Glomerular visceral epithelial cell (primary cell): ENCODE data around the gene ARHGAP9.
"Not testable (repeated sequence)": the region's sequence is repeated elsewhere in the genome, so short reads cannot be mapped to it uniquely, and the experiment has no call there.

Experiments
- DNase-seq: peaks from one replicate; pipeline ENCODE4 v3.0.0-alpha.2; 2016; ENCODE audit errors: extremely low spot score

Gene ARHGAP9

DNA sequence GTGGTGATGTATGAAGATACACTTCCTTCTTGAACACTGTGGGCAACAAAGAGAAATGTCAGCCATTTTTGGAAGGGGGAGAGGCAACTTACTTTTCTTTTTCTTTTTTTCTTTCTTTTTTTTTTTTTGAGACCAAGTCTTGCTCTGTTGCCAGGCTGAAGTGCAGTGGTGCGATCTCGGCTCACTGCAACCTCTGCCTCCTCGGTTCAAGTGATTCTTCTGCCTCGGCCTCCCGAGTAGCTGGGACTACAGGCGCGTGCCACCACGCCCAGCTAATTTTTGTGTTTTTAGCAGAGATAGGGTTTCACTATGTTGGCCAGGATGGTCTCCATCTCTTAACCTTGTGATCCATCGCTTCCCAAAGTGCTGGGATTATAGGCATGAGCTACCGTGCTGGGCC, 38.1 kb upstream of the ARHGAP9 start:
- DNase-seq = not testable (repeated sequence)

DNA sequence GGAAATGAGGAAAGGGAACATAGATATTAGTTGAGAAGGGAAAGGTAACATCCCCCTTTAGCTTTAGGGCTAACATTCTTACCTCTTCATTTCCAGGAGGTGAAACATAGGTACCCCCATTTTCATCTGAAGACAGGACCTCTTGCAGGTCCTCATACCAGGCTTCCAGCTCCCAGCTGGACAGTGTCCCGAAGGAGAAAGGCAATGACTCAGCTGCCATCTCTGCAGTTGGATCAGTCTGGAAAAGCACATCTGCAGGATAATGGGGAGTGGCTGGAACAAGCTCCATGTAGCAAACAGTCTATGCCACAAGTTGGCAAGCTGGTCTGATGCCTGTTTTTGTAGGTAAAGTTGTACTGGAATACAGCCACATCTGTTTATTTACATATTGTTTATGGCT, 37.5 kb upstream of the ARHGAP9 start:
- DNase-seq = peak; percentile 42

DNA sequence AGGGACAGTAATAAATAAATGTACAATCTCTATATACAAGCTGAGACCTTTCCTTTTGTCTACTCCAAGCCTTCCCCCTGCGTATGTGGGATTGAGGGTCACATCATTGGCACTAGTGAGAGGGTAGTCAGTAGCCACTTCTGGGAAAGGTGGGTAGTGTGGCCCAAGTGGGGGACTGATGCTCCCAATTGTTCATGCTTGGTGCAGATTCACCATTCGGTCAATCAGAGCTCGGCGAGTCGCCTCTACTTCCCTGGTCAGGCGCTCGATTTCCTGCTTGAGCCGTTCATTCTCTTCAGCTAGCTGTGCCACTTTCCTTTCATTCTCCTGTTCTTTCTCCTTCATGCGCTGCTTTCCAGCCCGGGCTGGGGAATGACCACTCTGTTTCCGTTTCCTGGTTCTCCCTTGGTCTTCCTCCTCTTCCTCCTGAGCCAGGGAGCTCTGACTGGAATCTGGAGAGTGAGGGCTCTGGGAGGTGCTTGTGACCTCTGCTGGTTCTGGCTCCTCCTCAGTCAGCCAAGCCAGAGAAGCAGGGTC, 37.0 kb upstream of the ARHGAP9 start:
- no peak for DNase-seq

DNA sequence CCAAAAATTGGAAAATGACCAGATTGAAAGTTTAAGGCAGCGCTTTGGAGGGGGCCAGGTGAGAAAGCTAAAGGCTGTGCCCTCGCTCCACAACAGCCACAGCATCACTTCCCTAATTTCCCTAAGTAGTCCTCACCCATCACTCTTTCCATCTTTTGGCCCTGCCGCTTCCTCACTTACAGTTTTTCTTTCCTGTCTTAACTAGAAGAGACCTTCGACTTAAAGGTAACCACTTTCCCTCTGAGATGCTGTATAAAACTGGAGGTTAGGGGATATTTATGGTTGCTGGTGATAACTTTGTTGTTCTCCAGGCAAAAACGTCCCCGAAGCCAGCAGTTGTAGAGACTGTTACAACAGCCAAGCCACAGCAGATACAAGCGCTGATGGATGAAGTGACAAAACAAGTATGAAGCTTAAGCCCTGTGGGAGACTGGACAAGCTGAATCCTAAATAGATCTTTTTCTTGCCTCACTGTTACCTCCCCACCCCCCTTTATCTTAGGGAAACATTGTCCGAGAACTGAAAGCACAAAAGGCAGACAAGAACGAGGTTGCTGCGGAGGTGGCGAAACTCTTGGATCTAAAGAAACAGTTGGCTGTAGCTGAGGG, 36.4 kb upstream of the ARHGAP9 start:
- DNase-seq = no peak

DNA sequence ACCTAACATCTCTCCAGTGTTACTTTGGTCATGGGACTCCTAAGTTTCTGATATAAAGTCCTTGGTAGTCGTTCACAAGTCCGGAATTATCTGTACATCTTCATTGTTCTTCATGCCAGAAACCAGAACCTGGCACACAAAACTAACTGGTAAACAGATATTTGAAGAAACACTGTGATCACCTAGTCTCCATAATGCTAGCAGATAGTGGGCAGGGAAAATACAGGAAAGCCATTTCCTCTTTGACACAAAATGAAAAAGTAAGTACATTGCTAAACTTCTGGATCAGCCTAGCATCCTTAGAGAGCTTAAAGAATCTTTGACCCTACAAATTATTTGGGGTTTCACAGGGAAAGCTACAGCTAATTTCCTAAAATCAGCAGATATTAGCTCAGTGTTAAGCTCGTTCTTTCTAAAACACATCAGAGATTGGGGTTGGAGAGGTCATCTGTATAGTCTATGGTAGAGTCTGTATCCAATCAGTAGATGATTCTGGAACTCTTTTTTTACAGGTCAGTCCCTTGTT, 35.8 kb upstream of the ARHGAP9 start:
- no peak for DNase-seq

DNA sequence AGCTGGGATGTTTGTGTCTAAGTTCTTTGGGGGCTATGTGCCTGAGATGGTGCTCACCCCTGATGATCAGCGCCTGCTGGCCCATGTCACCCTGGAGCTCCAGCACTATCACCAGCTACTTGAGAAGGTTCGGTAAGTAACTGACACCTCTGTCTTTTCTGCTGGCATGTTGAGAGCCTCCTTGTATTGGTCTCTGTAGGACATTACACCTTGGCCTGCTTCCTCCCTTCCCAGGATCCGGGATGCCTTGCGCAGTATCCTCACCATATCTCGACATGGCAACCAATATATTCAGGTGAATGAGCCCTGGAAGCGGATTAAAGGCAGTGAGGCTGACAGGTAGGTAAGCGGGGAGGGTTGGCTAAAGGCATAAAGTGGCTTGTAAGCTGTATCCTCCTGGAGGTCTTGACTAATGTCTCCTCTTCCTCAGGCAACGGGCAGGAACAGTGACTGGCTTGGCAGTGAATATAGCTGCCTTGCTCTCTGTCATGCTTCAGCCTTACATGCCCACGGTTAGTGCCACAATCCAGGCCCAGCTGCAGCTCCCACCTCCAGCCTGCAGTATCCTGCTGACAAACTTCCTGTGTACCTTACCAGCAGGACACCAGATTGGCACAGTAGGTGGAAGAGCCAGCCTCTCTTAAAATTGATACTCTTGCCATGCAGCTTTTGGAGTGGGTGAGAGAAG, 35.2 kb upstream of the ARHGAP9 start:
- DNase-seq = no peak

DNA sequence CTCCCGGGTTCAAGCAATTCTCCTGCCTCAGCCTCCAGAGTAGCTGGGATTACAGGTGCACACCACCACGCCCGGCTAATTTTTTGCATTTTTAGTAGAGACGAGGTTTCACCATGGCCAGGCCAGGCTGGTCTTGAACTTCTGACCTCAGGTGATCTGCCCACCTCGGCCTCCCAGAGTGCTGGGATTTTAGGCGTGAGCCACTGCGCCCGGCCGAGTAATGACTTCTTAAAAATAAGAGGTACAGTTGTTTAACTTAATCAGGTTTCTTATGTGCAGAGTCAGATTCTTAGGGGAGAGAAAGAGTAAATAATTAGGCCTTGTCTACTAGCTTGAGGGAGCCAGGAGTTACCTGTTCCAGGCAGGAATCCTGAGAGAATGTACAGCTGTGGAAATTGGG, 34.6 kb upstream of the ARHGAP9 start:
- not testable (repeated sequence) for DNase-seq

DNA sequence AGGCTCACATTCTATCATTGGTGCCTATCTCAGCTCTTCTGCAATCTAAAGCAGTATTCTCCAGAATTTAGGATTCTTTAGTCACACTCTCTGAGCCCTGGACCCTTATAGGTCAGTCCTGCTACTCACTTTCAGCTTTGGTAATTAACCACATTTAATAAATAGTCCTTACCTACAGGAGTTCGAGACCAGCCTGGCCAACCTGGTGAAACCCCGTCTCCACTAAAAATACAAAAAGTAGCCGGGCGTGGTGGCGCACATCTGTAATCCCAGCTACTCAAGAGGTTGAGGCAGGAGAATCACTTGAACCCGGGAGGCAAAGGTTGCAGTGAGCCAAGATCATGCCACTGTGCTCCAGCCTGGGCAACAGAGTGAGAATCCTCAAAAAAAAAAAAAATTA, 34.0 kb upstream of the ARHGAP9 start:
- DNase-seq = not testable (repeated sequence)

DNA sequence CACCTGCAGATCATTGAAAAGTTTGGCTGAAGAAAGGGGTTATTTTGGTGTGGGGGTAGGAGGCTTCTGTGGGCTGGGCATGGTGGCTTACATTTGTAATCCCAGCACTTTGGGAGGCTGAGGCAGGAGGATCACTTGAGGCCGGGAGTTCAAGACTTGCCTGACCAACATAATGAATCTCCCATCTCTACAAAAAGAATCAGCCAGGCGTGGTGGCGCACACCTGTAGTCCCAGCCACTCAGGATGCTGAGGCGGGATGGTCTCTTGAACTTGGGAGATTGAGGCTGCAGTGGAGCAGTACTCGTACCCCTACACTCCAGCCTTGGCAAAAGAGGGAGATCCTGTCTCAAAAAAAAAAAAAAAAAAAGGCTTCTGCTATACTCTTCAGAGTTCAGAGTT, 33.6 kb upstream of the ARHGAP9 start:
- DNase-seq = no peak

DNA sequence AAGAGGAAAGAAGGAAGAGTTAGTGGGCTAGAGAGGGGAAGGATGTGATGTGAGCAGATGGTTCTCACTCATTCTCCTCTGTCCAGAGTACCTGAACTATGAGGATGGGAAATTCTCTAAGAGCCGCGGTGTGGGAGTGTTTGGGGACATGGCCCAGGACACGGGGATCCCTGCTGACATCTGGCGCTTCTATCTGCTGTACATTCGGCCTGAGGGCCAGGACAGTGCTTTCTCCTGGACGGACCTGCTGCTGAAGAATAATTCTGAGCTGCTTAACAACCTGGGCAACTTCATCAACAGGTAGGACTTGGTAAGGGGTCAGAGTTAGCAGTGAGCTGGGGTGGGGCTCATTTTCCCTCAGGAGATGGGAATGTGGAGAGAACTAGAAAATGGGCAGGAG, 33.0 kb upstream of the ARHGAP9 start:
- no peak for DNase-seq

DNA sequence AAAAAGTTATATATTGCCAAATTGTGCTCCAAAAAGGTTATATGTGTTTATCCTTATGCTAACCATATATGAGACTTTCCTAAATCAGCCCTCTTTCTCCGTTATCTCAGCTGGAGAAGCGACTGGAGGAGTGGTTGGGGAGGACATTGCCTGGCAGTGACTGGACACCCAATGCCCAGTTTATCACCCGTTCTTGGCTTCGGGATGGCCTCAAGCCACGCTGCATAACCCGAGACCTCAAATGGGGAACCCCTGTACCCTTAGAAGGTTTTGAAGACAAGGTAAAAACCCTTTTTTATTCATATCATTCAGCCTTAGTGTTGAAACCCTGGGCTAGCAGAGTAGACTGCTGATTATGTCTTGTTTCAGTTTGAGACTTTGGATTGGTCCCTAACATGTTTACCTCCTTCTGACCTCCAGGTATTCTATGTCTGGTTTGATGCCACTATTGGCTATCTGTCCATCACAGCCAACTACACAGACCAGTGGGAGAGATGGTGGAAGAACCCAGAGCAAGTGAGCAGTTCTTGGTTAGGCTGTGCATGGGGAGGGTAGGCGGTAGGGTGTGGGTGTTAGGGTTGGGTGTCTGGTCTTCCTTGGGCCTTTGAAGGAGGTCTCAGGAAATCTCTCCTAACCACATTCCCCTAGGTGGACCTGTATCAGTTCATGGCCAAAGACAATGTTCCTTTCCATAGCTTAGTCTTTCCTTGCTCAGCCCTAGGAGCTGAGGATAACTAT, 32.1 kb upstream of the ARHGAP9 start:
- DNase-seq = no peak

DNA sequence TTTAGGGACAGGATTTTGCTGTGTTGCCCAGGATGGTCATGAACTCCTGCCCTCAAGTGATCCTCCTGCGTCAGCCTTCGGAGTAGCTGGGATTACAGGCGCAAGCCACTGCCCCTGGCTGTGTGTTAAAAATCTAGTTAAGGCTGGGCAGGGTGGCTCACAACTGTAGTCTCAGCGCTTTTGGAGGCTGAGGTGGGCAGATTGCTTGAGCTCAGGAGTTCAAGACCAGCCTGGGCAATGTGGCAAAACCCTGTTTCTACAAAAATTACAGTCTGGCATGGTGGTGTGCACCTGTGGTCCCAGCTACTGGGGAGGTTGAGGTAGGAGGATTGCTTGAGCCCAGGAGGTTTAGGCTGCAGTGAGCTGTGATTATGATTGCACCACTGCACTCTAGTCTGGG, 31.5 kb upstream of the ARHGAP9 start:
- DNase-seq = no peak

DNA sequence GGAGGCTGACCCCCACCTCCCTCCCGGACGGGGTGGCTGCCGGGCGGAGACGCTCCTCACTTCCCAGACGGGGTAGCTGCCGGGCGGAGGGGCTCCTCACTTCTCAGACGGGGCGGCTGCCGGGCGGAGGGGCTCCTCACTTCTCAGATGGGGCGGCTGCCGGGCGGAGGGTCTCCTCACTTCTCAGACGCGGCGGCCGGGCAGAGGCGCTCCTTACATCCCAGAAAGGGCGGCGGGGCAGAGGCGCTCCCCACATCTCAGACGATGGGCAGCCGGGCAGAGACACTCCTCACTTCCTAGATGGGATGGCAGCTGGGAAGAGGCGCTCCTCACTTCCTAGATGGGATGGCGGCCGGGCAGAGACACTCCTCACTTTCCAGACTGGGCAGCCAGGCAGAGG, 28.1 kb upstream of the ARHGAP9 start:
- not testable (repeated sequence) for DNase-seq

DNA sequence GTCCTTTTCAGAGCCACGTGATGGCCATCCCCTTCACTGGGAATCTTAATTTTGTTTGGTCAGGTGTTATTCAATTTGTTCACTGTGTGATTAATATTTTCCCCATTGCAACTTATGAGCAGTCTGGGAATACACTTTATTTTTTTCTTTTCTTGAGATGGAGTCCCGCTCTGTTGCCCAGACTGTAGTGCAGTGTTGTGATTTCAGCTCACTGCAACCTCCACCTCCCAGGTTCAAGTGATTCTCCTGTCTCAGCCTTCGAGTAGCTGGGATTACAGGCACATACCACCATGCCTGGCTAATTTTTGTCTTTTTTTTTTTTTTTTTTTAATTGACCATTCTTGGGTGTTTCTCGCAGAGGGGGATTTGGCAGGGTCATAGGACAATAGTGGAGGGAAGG, 26.9 kb upstream of the ARHGAP9 start:
- DNase-seq = not testable (repeated sequence)

DNA sequence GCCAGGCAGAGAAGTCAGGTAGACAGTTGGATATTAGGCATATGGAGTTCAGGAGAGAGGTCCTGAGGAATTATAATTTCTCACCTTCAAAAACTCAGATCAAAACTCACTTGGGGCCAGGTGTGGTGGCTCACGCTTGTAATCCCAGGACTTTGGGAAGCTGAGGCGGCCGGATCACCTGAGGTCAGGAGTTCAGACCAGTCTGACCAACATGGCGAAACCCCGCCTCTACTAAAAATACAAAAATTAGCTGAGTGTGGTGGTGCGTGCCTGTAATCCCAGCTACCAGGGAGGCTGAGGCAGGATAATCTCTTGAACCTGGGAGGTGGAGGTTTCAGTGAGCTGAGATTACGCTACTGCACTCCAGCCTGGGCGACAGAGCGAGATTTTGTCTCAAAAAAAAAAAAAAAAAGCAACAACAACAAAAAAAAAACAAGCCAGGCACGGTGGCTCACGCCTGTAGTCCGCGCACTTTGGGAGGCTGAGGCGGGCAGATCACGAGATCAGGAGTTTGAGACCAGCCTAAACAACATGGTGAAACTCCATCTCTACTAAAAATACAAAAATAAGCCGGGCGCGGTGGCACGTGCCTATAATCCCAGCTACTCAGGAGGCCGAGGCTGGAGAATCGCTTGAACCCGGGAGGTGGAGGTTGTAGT, 22.8 kb upstream of the ARHGAP9 start:
- DNase-seq = not testable (repeated sequence)

DNA sequence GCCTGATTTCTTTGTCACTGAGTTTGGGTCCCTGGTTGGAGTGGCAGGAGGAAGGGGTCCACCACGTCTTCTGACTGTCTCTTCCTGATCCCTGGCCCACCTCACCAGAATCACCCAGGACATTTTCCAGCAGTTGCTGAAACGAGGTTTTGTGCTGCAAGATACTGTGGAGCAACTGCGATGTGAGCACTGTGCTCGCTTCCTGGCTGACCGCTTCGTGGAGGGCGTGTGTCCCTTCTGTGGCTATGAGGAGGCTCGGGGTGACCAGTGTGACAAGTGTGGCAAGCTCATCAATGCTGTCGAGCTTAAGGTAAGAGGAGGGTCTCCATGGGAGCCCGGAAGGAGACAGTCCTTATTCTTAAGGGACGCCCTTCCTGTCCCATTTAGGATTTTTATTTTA, 20.5 kb upstream of the ARHGAP9 start:
- DNase-seq = no peak

DNA sequence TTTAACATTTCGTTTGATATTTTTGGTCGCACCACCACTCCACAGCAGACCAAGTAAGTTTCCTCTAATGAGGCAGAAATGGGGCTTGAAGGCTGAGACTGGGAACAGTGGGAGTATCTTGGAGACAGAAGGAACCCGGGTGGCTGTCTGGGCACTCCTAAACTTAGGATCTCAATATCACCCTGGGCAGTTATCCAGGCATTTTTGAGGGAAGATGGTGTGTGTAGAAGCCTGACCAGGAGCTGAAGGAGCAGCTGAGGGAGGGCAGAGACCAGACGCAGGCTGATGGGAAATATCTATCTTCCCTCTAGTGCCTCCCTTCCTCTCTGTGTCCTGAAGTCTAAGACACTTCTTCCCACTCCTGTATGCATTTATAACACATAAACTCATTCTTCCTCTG, 18.9 kb upstream of the ARHGAP9 start:
- no peak for DNase-seq

DNA sequence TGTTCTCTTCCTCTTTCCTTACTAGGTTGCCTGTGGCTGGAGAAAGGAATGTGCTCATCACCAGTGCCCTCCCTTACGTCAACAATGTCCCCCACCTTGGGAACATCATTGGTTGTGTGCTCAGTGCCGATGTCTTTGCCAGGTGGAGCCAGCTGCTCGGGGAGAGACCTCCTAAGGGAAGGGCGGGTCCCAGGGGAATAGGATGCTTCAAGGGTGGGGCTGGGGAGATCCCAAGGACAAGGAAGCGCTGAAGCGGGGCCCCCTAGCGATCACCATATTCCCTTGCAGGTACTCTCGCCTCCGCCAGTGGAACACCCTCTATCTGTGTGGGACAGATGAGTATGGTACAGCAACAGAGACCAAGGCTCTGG, 18.5 kb upstream of the ARHGAP9 start:
- no peak for DNase-seq

DNA sequence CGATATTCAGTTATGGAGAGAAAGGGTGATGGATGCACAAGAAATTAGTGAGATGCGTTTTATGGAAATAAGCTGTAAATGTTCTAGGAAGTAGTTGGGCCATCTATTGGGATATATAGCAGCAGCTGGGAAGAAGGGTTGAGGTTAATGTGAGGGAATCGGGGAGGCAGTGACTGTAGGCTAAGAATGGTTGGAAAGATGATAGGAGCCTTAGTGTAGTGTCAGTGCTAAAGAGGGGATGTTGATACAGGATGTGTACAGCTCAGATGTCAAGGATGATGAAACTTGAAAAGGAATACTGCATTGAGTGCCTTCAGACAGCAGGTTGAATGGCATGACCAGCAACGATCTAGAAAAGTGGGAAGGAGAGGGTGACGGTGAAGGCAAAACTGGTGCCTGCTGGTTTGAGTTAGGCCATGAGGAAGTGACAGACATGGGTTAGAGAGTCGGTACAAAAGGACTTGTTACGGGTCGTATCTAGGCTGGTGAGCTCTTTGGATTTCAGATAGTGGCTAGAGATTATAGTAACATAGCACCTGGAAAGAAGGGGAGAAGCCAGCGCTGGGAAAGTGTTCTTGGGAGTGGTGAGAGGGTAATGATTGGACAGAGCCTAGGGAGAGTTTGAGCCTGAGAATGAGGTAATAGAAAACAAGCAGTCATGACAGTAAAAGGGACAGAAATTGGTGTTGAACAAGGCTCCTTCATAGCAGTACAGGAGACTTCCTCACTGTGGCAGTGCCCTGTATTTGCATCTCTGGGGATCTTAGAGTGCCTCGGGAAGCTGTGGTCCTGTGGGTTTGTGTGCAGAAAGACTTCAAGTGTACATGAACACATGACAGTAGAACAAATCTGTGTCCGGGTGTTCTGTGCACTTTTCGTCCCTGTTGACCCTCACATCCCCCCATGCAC, 17.8 kb upstream of the ARHGAP9 start:
- no peak for DNase-seq

DNA sequence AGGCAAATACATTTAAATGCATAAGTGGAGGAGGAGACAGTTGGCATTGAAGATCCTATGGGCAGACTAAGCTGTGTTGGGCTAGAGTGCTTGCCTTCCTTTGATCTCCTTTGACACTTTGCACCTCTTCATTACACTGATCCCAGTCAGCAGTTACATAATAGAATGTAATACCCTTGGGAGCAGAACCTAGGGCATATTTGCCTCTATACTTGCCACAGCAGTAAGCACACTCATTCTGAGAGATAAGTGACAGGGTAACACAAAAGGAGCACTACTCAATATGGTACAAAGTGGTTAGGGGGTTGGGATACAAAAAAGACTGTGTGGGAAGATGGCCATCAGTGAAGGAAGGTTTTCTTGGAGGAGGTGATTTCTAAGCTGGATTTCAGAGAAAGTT, 17.2 kb upstream of the ARHGAP9 start:
- DNase-seq = no peak

DNA sequence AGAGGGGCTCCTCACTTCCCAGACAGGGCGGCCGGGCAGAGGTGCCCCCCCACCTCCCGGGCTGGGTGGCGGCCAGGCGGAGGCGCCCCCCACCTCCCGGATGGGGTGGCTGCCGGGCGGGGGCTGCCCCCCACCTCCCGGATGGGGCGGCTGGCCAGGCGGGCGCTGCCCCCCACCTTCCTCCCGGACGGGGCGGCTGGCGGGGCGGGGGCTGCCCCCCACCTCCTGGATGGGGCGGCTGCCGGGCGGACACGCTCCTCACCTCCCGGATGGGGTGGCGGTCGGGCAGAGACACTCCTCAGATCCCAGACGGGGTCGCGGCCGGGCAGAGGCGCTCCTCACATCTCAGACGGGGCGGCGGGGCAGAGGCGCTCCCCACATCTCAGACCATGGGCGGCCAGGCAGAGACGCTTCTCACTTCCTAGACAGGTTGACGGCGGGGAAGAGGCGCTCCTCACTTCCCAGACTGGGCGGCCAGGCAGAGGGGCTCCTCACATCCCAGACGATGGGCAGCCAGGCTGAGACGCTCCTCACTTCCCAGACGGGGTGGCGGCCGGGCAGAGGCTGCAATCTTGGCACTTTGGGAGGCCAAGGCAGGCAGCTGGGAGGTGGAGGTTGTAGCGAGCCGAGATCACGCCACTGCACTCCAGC, 15.5 kb upstream of the ARHGAP9 start:
- DNase-seq = not testable (repeated sequence)
